ENCODE data around the gene PDIA6. TPM values are rescaled to one million over a fixed set of nuclear protein-coding genes. Genes with fewer than 3 reads are reported as not detected.

PDIA6 gene
- total RNA-seq, 4 donors from 2014 or later: 63.7 to 91.1 (median 77.9) TPM

DNA sequence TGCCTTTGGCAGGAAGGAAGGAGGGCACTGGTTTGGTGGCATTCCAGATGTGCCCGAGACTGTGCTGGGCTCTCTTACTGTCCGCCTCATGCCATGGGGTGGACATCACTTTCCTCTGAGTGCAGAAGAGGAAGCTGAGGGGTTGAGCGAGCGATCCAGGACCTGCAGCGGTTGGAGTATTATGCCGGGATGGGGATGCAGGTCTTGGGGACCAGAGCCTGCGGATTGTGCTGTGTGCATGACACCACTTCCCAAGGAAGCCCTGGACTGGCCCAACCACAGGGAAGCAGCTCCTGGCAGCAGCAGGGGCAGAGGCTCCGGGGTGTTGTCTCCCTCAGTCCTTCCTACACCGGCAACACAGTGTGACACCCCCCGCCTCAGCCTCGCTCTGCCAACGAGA, 46.7 kb downstream of the PDIA6 start:
- Histone ChIP-seq H3K4me3 (no peak overlapping the region), H3K27me3 (no peaks in the 10 kb centered on the region), H3K27ac (no peak overlapping the region), H3K4me1 (no peaks in the 10 kb centered on the region), H3K36me3 (no peaks in the 10 kb centered on the region), H3K9me3 (no peaks in the 10 kb centered on the region)
- DNase-seq: no peak
- no peak for TF ChIP-seq POLR2A (IDR thresholded peaks at IDR 0.05)
- TF ChIP-seq, protein P1, sequence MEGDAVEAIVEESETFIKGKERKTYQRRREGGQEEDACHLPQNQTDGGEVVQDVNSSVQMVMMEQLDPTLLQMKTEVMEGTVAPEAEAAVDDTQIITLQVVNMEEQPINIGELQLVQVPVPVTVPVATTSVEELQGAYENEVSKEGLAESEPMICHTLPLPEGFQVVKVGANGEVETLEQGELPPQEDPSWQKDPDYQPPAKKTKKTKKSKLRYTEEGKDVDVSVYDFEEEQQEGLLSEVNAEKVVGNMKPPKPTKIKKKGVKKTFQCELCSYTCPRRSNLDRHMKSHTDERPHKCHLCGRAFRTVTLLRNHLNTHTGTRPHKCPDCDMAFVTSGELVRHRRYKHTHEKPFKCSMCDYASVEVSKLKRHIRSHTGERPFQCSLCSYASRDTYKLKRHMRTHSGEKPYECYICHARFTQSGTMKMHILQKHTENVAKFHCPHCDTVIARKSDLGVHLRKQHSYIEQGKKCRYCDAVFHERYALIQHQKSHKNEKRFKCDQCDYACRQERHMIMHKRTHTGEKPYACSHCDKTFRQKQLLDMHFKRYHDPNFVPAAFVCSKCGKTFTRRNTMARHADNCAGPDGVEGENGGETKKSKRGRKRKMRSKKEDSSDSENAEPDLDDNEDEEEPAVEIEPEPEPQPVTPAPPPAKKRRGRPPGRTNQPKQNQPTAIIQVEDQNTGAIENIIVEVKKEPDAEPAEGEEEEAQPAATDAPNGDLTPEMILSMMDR (IDR thresholded peaks at IDR 0.05): no peak

DNA sequence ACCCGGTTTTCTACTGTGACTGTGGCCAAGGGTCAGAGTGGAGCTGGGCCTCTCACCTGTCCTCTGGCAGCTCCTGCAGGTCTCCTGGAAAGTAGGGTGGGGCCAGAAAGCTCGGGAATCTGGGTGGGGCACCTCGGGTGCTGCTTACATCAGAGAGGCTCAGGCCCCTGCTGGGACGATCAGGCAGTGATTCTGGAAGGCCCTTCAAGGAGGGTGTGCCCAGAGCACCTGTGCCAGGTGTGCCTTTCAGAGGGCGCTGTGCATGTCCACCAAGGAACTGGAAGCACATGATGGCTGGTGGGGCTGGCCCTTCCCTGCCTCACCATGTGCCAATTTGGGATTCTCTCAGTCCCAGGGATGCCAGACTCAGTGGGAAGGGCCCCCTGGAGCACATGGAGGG, 47.1 kb downstream of the PDIA6 start:
- no peak overlapping the region for H3K27ac ChIP-seq
- DNase-seq: peak in 1 of 3 donors; percentile 71
- TF ChIP-seq POLR2A (IDR thresholded peaks at IDR 0.05): no peak
- TF ChIP-seq, protein P1 (IDR thresholded peaks at IDR 0.05): peak in 1 of 6 experiments; percentile 5
- H3K4me3 ChIP-seq: no peak overlapping the region
- no peaks in the 10 kb centered on the region for H3K36me3 ChIP-seq
- H3K9me3 ChIP-seq: no peaks in the 10 kb centered on the region
- no peaks in the 10 kb centered on the region for H3K4me1 ChIP-seq
- H3K27me3 ChIP-seq: no peaks in the 10 kb centered on the region

DNA sequence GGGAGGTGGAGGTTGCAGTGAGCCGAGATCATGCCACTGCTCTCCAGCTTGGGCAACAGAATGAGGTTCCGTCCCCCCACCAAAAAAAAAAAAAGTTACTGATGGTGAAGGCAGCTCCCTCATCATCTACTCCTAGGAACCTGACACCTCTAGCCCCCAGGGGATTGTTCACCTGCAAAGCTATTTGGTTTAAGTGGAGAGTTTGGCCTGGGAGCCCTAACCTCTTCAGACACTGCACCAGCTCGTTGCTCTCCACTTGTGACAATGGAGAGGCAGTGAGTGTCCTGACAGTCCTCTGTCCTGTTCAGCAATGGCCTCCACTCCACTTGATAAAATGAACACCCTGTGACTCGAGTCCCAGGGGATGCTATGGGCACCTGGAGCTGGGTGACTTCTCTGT, 47.7 kb downstream of the PDIA6 start:
- TF ChIP-seq, protein P1 (IDR thresholded peaks at IDR 0.05): no peak
- no peak for TF ChIP-seq POLR2A (IDR thresholded peaks at IDR 0.05)
- DNase-seq: no peak
- H3K27ac ChIP-seq: no peak overlapping the region
- H3K9me3 ChIP-seq: no peaks in the 10 kb centered on the region
- H3K4me1 ChIP-seq: no peaks in the 10 kb centered on the region
- no peak overlapping the region for H3K4me3 ChIP-seq
- no peaks in the 10 kb centered on the region for H3K27me3 ChIP-seq
- H3K36me3 ChIP-seq: no peaks in the 10 kb centered on the region

DNA sequence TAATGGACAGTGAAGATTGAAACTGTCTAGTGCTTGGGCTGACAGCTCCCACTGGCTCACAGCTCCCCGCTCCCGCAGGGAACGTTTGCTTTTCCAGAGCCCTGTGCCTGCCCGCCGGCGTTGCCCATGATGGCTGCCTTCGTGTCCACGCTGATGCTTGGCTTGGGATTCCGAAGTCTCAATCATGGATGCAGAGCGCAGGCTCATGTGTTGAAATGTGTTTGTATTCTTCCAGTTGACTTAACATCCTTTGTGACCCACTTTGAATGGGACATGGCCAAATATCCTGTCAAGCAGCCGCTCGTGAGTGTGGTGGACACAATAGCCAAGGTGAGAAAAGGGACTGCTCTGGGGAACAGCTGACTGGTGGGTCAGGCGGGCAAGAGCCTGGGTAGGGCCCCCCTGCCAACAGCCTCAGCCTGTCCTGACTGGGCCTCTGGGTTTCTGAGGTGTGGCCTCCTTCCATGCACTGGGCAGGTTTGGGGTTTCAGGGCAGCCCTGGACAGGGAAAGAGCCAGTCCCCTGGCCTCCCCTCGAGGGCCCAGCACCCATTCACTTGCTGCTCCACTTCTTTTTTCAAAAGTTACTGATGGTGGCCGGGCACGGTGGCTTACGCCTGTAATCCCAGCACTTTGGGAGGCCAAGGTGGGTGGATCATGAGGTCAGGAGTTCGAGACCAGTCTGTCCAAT, 48.3 kb downstream of the PDIA6 start:
- no peak for DNase-seq
- Histone ChIP-seq H3K27me3 (no peaks in the 10 kb centered on the region), H3K9me3 (no peaks in the 10 kb centered on the region), H3K36me3 (no peaks in the 10 kb centered on the region), H3K4me1 (no peaks in the 10 kb centered on the region), H3K27ac (no peak overlapping the region), H3K4me3 (no peak overlapping the region)
- TF ChIP-seq, protein P1 (IDR thresholded peaks at IDR 0.05): no peak

DNA sequence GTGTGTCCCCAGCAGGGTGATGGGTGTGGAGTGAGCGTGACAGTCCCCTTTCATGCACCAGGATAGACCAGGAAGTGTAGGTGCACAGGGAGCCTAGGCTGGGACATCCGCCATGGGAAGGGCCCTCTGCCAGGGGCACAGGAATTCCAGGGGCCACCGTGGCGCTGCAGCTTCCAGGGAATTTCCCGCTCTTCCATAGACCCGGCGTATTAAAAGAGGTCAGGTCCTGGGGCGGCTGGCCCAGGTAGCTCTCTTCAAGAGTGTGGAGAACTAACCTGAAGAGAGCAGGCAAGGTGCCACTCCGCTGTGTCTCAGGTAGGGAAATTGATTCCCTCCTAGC, 49.2 kb downstream of the PDIA6 start:
- no peaks in the 10 kb centered on the region for H3K4me1 ChIP-seq
- H3K4me3 ChIP-seq: no peak overlapping the region
- no peaks in the 10 kb centered on the region for H3K36me3 ChIP-seq
- DNase-seq: no peak
- TF ChIP-seq POLR2A (IDR thresholded peaks at IDR 0.05): no peak
- TF ChIP-seq, protein P1 (IDR thresholded peaks at IDR 0.05): no peak
- no peak overlapping the region for H3K27ac ChIP-seq
- H3K9me3 ChIP-seq: no peaks in the 10 kb centered on the region
- H3K27me3 ChIP-seq: no peaks in the 10 kb centered on the region

All from Peyer's patch (tissue), 4 donors.